Left cardiac atrium (tissue), 4 donors: ENCODE data around the gene KCNE5. TPM values are rescaled to one million over a fixed set of nuclear protein-coding genes. Genes with fewer than 3 reads are reported as not detected.
"Not testable (repeated sequence)": the region's sequence is repeated elsewhere in the genome, so short reads cannot be mapped to it uniquely, and the experiment has no call there.

Experiments
- ATAC-seq, 2 donors: fragments of 200-7000 bp; cut with Tn5 transposase; one replicate each; pipeline ENCODE4 v1.9.1; 2020; ENCODE audit warnings: mild to moderate bottlenecking in 2 of 2, moderate library complexity in 2 of 2
- DNase-seq: peaks from one replicate; pipeline ENCODE4 v3.0.0-alpha.2; 2020
- intact Hi-C, 2 donors: fragments of 100-400 bp; cut with DNase I; formaldehyde crosslinking; loops; one replicate each; pipeline versions ENCODE4 v1.14.1 to v1.15.1; 2022 to 2023
- long read RNA-seq: library from polyadenylated mRNA; unstranded; transcript quantifications from one replicate; pipeline ENCODE4 v2.0.0, GENCODE V29; 2021
- total RNA-seq, 2 donors: library from RNA; stranded (reverse); fragmentation: NEBNext Ultra II Directional; extraction: Animal tissue kit (Norgen Biotek cat#: 25700); gene quantifications; one replicate each; pipeline ENCODE4 v1.2.1, GENCODE V29; 2021
- donor health status: DM: no; HTN: yes; CAD: no.
- donor health status: DM: no; HTN: yes; CAD: no; lungs with severe emphysema.
- donor health status: DM: yes; HTN: yes; CAD: no.
- donor health status: Dilated cardiomyopathy.

The KCNE5 gene
- under 1 TPM; 0.38 to 0.50 TPM for total RNA-seq
- long read RNA-seq = 0 reads

GRCh38 chrX:109624641-109625616, at the start of gene KCNE5:
TSS of gene KCNE5 (minus strand) at chrX:109625172. CDS start at chrX:109625020, 152 bp downstream.
- intact Hi-C loops = no loop called here
- peak; percentile 19 for DNase-seq
- peak; percentile 56 to 70 for ATAC-seq

- no peak for DNase-seq
- intact Hi-C loops = no loop called here
- ATAC-seq = peak; percentile 47 to 87
These were observed 47.3 kb upstream of the KCNE5 start for GRCh38 chrX:109672239-109672638.

GRCh38 chrX:109671170-109671569, 46.2 kb upstream of the KCNE5 start:
- ATAC-seq, intact Hi-C loops: not testable (repeated sequence)

GRCh38 chrX:109667986-109668385, 43.0 kb upstream of the KCNE5 start:
- ATAC-seq (no peak), DNase-seq (no peak)
- intact Hi-C loops = no loop called here

More at GRCh38 chrX:109671170-109671569, 46.2 kb upstream of the KCNE5 start:
- DNase-seq = not testable (repeated sequence)

- DNase-seq (no peak), ATAC-seq (no peak)
- intact Hi-C loops = no loop called here
These were observed 35.6 kb upstream of the KCNE5 start for GRCh38 chrX:109660435-109661143.

GRCh38 chrX:109658391-109658790, 33.4 kb upstream of the KCNE5 start:
- no peak for ATAC-seq

GRCh38 chrX:109657364-109657763, 32.4 kb upstream of the KCNE5 start:
- DNase-seq, ATAC-seq, intact Hi-C loops: not testable (repeated sequence)

More at GRCh38 chrX:109658391-109658790, 33.4 kb upstream of the KCNE5 start:
- intact Hi-C loops = no loop called here
- no peak for DNase-seq

GRCh38 chrX:109656774-109657173, 31.8 kb upstream of the KCNE5 start:
- DNase-seq (no peak), ATAC-seq (no peak)
- intact Hi-C loops = no loop called here

GRCh38 chrX:109655502-109656201, 30.7 kb upstream of the KCNE5 start:
- ATAC-seq (no peak), DNase-seq (no peak)
- intact Hi-C loops = no loop called here

- ATAC-seq = no peak
- DNase-seq = no peak
- intact Hi-C loops = no loop called here
These were observed 29.6 kb upstream of the KCNE5 start for GRCh38 chrX:109654516-109655109.

- ATAC-seq, DNase-seq, intact Hi-C loops: not testable (repeated sequence)
These were observed 19.7 kb upstream of the KCNE5 start for GRCh38 chrX:109644671-109645070.

GRCh38 chrX:109643687-109644086, 18.7 kb upstream of the KCNE5 start:
- DNase-seq (no peak), ATAC-seq (no peak)
- intact Hi-C loops = no loop called here

GRCh38 chrX:109638158-109638557, 13.2 kb upstream of the KCNE5 start:
- intact Hi-C loops = loop anchor here in 1 of 2 donors (10.0 kb wide), 1 partner anchor 153 kb away; the partner anchor contains the start of gene GUCY2F
- DNase-seq = no peak
- no peak for ATAC-seq

GRCh38 chrX:109637477-109637876, 12.5 kb upstream of the KCNE5 start:
- not testable (repeated sequence) for DNase-seq, ATAC-seq
- intact Hi-C loops = loop anchor here in 1 of 2 donors (10.0 kb wide), 1 partner anchor 153 kb away; the partner anchor contains the start of gene GUCY2F

GRCh38 chrX:109635146-109635545, 10.2 kb upstream of the KCNE5 start:
- DNase-seq = no peak
- intact Hi-C loops = loop anchor here in 1 of 2 donors (10.0 kb wide), 1 partner anchor 150 kb away; the partner anchor contains the start of gene GUCY2F
- no peak for ATAC-seq

GRCh38 chrX:109632906-109633504, 8.0 kb upstream of the KCNE5 start:
- intact Hi-C loops = loop anchor here (2.0 to 10.0 kb wide), 2 partner anchors 148 kb away; partner anchors contain the start of gene GUCY2F (in 1 of the 2)
- DNase-seq = no peak
- ATAC-seq = no peak

GRCh38 chrX:109629310-109629709, 4.3 kb upstream of the KCNE5 start:
- intact Hi-C loops = no loop called here
- ATAC-seq (no peak), DNase-seq (no peak)

- ATAC-seq (no peak), DNase-seq (no peak)
- intact Hi-C loops = no loop called here
These were observed 1.7 kb upstream of the KCNE5 start for GRCh38 chrX:109626637-109627036.
